ENCODE data around the gene PPP6R2. TPM values are rescaled to one million over a fixed set of nuclear protein-coding genes. Genes with fewer than 3 reads are reported as not detected.

The PPP6R2 gene
- total RNA-seq, 1 experiment from 2014 or later = 42.6 TPM

DNA sequence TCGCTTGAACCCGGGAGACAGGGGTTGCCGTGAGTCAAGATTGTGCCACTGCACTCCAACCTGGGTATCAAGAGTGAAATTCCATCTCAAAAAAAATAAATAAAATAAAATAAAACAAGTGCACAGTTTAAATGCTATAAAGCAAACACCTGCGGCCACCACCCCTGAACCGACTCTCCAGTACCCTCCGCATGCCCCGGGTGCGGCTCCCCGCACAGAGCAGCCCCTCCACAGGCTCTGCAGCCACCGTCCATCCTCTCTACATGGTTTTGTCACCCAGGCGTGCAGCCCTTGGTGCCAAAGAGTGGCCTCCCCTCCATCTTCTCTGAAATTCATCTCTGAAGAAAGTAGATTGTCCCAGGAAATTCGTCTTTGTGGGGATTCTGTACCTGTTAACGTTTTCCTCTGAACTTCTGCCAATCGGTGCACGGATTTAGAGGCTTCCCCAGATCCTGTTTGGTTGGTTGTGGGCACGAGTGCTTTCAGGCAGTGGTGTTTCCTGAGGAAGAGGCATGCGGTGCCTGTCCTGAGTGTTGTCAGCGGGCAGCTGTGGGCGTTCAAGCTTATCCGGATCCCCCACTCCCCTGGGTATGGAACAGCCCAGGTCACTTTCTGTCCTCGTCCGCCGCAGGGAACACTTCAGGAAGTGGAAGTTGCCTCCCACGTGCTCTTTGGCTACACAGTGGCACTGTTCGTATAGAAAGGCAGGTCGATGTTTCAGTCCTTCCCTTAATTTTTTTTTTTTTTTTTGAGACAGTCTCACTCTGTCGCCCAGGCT lies 147.6 kb downstream of the PPP6R2 start:
- no CpG with 5 or more reads among the region's 27 CpGs for WGBS (ENCODE audit: extremely low coverage, insufficient read length, low lambda C conversion rate)
- no peak overlapping the region for H2BK20ac ChIP-seq (ENCODE audit: low read depth, low read length, poor library complexity, severe bottlenecking)
- no peaks in the 10 kb centered on the region for H3K4me1 ChIP-seq (ENCODE audit: insufficient read depth, low read length)
- no peak overlapping the region for H2BK12ac ChIP-seq (ENCODE audit: insufficient read length, low read depth, low read length)
- H3K4ac ChIP-seq (ENCODE audit: low read depth, low read length) = no peak overlapping the region
- H3K23ac ChIP-seq (ENCODE audit: insufficient read length, low read depth, low read length) = no peak overlapping the region
- H2BK120ac ChIP-seq (ENCODE audit: low read depth, low read length, poor library complexity, severe bottlenecking) = no peak overlapping the region
- no peaks in the 10 kb centered on the region for H4K20me1 ChIP-seq (ENCODE audit: control insufficient read depth, insufficient read depth, insufficient read length)
- Mint-ChIP-seq H3K27me3 (ENCODE audit: low read depth) (peaks cover 12% of the 10 kb centered on the region), H3K4me1 (peaks cover 3 to 6% of the 10 kb centered on the region in 2 experiments; a peak in 2 of 4 replicates), H3K27ac (no peak overlapping the region), H3K36me3 (ENCODE audit: insufficient read depth in 1 of 3, low read depth in 3 of 3) (no peaks in the 10 kb centered on the region), H3K4me3 (no peak overlapping the region), H3K9me3 (peaks cover 0 to 3% of the 10 kb centered on the region in 2 experiments; a peak in 2 of 5 replicates)
- H3K9ac ChIP-seq (ENCODE audit: extremely low read depth, insufficient read length, low read length) = no peak overlapping the region
- no peaks in the 10 kb centered on the region for H3K27me3 ChIP-seq (ENCODE audit: insufficient read depth, low read length)
- no peaks in the 10 kb centered on the region for H3K79me1 ChIP-seq (ENCODE audit: insufficient read depth, low read depth, low read length, poor library complexity, severe bottlenecking)
- H3K18ac ChIP-seq (ENCODE audit: insufficient read length, low read depth, low read length) = no peak overlapping the region
- no peak overlapping the region for H2AFZ ChIP-seq (ENCODE audit: low read length)
- no peak overlapping the region for H4K91ac ChIP-seq (ENCODE audit: insufficient read length, low read depth, low read length)
- no peak overlapping the region for H4K8ac ChIP-seq (replicated peaks; ENCODE audit: insufficient read length, low read depth, low read length)
- H3K4me2 ChIP-seq (ENCODE audit: insufficient read depth, insufficient read length, low read length) = no peak overlapping the region
- H2BK15ac ChIP-seq (ENCODE audit: low read depth, low read length) = no peak overlapping the region
- H3K9me3 ChIP-seq (ENCODE audit: control insufficient read depth, low read depth, low read length) = no peaks in the 10 kb centered on the region
- H3T11ph ChIP-seq (ENCODE audit: low read length) = no peak overlapping the region
- H3K56ac ChIP-seq (ENCODE audit: insufficient read length, low read depth, low read length) = no peak overlapping the region
- no peak overlapping the region for H2AK5ac ChIP-seq (ENCODE audit: insufficient read length, low read length)
- H3K23me2 ChIP-seq (ENCODE audit: insufficient read length, low read depth, low read length, poor library complexity, severe bottlenecking) = no peaks in the 10 kb centered on the region
- no peak for DNase-seq
- H2BK5ac ChIP-seq (ENCODE audit: insufficient read length, low read length) = no peak overlapping the region
- no peak overlapping the region for H3K27ac ChIP-seq (ENCODE audit: insufficient read length, low read depth, low read length)
- no peak overlapping the region for H3K14ac ChIP-seq (ENCODE audit: insufficient read depth, low read length)
- H4K5ac ChIP-seq (ENCODE audit: insufficient read length, low read depth, low read length) = no peak overlapping the region
- TF ChIP-seq, protein P1, sequence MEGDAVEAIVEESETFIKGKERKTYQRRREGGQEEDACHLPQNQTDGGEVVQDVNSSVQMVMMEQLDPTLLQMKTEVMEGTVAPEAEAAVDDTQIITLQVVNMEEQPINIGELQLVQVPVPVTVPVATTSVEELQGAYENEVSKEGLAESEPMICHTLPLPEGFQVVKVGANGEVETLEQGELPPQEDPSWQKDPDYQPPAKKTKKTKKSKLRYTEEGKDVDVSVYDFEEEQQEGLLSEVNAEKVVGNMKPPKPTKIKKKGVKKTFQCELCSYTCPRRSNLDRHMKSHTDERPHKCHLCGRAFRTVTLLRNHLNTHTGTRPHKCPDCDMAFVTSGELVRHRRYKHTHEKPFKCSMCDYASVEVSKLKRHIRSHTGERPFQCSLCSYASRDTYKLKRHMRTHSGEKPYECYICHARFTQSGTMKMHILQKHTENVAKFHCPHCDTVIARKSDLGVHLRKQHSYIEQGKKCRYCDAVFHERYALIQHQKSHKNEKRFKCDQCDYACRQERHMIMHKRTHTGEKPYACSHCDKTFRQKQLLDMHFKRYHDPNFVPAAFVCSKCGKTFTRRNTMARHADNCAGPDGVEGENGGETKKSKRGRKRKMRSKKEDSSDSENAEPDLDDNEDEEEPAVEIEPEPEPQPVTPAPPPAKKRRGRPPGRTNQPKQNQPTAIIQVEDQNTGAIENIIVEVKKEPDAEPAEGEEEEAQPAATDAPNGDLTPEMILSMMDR (conservative IDR thresholded peaks at IDR 0.05) = no peak
- H3K79me2 ChIP-seq (ENCODE audit: insufficient read depth, low read length) = no peaks in the 10 kb centered on the region

Other genes starting within 250 kb of the PPP6R2 start
- 6.7 and 8.0 TPM in 2 replicates for gene PANX2, start 172.6 kb upstream of the PPP6R2 start, total RNA-seq (2021)
- gene TRABD, start 157.4 kb upstream of the PPP6R2 start, total RNA-seq (2021) = 46.3 and 47.8 TPM in 2 replicates
- 19.0 and 20.4 TPM in 2 replicates for gene SELENOO, start 142.3 kb upstream of the PPP6R2 start, total RNA-seq (2021)
- gene TUBGCP6, start 98.3 kb upstream of the PPP6R2 start, total RNA-seq (2021) = 28.4 and 29.0 TPM in 2 replicates
- 41.1 and 45.0 TPM in 2 replicates for gene HDAC10, start 92.1 kb upstream of the PPP6R2 start, total RNA-seq (2021)
- 31.3 and 32.3 TPM in 2 replicates for gene MAPK12, start 81.6 kb upstream of the PPP6R2 start, total RNA-seq (2021)
- 1.5 and 2.1 TPM in 2 replicates for gene MAPK11, start 72.9 kb upstream of the PPP6R2 start, total RNA-seq (2021)
- 84.4 and 87.6 TPM in 2 replicates for gene PLXNB2, start 35.7 kb upstream of the PPP6R2 start, total RNA-seq (2021)
- gene DENND6B, start 16.3 kb upstream of the PPP6R2 start, total RNA-seq (2021) = 1.0 and 1.5 TPM in 2 replicates
- 69.8 and 72.0 TPM in 2 replicates for gene SBF1, start 131.7 kb downstream of the PPP6R2 start, total RNA-seq (2021)
- 11.4 and 11.9 TPM in 2 replicates for gene ADM2, start 138.2 kb downstream of the PPP6R2 start, total RNA-seq (2021)
- 1.4 and 1.5 TPM in 2 replicates for gene MIOX, start 143.5 kb downstream of the PPP6R2 start, total RNA-seq (2021)
- gene LMF2, start 164.4 kb downstream of the PPP6R2 start, total RNA-seq (2021) = 43.6 and 46.0 TPM in 2 replicates
- gene NCAPH2, start 164.9 kb downstream of the PPP6R2 start, total RNA-seq (2021) = 76.2 and 78.1 TPM in 2 replicates
- gene SCO2, start 182.3 kb downstream of the PPP6R2 start, total RNA-seq (2021) = 3.3 and 3.4 TPM in 2 replicates
- gene TYMP, start 186.7 kb downstream of the PPP6R2 start, total RNA-seq (2021) = 0.61 and 1.0 TPM in 2 replicates
- gene KLHDC7B, start 202.6 kb downstream of the PPP6R2 start, total RNA-seq (2021) = not detected in 2 replicates
- gene SYCE3, start 219.6 kb downstream of the PPP6R2 start, total RNA-seq (2021) = 0.85 and 0.97 TPM in 2 replicates
- 65.7 and 68.3 TPM in 2 replicates for gene CPT1B, start 235.1 kb downstream of the PPP6R2 start, total RNA-seq (2021)
- gene CHKB, start 239.5 kb downstream of the PPP6R2 start, total RNA-seq (2021) = 64.1 and 64.9 TPM in 2 replicates

Data from H9 (cell line).